HCT116 (cell line): ENCODE measurements around the gene HLA-F. TPM values are rescaled to one million over a fixed set of nuclear protein-coding genes. Genes with fewer than 3 reads are reported as not detected.

ENCODE experiments used
- ATAC-seq: fragments of 200-7000 bp; cut with Tn5 transposase; 2 replicates; pipeline ENCODE4 v1.9.1; 2020; ENCODE audit warnings: mild to moderate bottlenecking, moderate library complexity
- BruUV-seq: library from RNA; stranded (reverse); fragments of 400-500 nt; replicated peaks from 2 replicates; lab custom pipeline; 2021; lab: Mats Ljungman, UMichigan
- CTCF ChIA-PET: fragments of 300-600 bp; sonication (Branson Sonifier 250); formaldehyde crosslinking; loops from one replicate; lab custom pipeline; 2021; ENCODE audit warnings: antibody characterized with exemption; lab: Charles Lee
- POLR2A ChIA-PET: fragments of 300-600, 350-600 bp; sonication (Branson Sonifier 250); formaldehyde crosslinking; loops from one replicate; lab custom pipeline; 2021; ENCODE audit warnings: antibody characterized with exemption; lab: Charles Lee
- RAD21 ChIA-PET, 2 experiments: fragments of 300-600 bp; sonication (Branson Sonifier 250); formaldehyde crosslinking; loops; one replicate each; lab custom pipeline; 2023; ENCODE audit warnings: low total read pairs in 2 of 2; ENCODE audit not compliant: uncharacterized antibody in 2 of 2, unreplicated experiment in 2 of 2, low non-redundant PET in 1 of 2; lab: Charles Lee
- DNase-seq: peaks from one replicate; pipeline ENCODE4 v3.0.0-alpha.2; 2010; ENCODE audit warnings: low read depth, low spot score
- H2AFZ ChIP-seq: fragments of 200-600 bp; shearing (Covaris generic), sonication (generic); 2 replicates; pipeline ENCODE4 v1.6.1; 2017; ENCODE audit warnings: low read depth, mixed run types, mixed read lengths, antibody characterized with exemption, low read length; ENCODE audit not compliant: poor library complexity, severe bottlenecking
- H3K27ac ChIP-seq: 2 replicates; pipeline ENCODE4 v1.5.1; 2012; ENCODE audit warnings: low read depth, low read length
- H3K27me3 ChIP-seq: fragments of 200-600 bp; sonication (generic); 2 replicates; pipeline ENCODE4 v1.6.1; 2016; ENCODE audit warnings: mixed run types, low read length, mixed read lengths; ENCODE audit not compliant: insufficient read depth
- H3K36me3 ChIP-seq, 2 experiments: fragments of 200-500 bp in 1 of 2; fragments of 200-600 bp in 1 of 2; sonication (Bioruptor generic) in 1 of 2; sonication (generic) in 1 of 2; 2 replicates each; pipeline versions ENCODE4 v1.5.1 to v1.6.1; 2014 to 2016; ENCODE audit warnings: low read length in 2 of 2, inconsistent platforms in 1 of 2, mixed read lengths in 1 of 2, mixed run types in 1 of 2; ENCODE audit not compliant: insufficient read depth in 2 of 2, control insufficient read depth in 1 of 2
- H3K4me1 ChIP-seq, 2 experiments: fragments of 200-600 bp in 1 of 2; sonication (generic) in 1 of 2; 2 replicates each; pipeline versions ENCODE4 v1.5.1 to v1.6.1; 2012 to 2017; ENCODE audit warnings: low read length in 2 of 2, inconsistent platforms in 1 of 2, mild to moderate bottlenecking in 1 of 2, mixed read lengths in 1 of 2, mixed run types in 1 of 2, moderate library complexity in 1 of 2; ENCODE audit not compliant: insufficient read depth in 2 of 2, control insufficient read depth in 1 of 2
- H3K4me2 ChIP-seq: fragments of 200-600 bp; sonication (generic); 2 replicates; pipeline ENCODE4 v1.6.1; 2017; ENCODE audit warnings: mixed run types, low read length, mixed read lengths
- H3K4me3 ChIP-seq, 2 experiments: fragments of 200-600 bp in 1 of 2; sonication (generic) in 1 of 2; replicated peaks in 1 of 2; 2 replicates each; pipeline ENCODE4 v1.5.1; 2011 to 2016; ENCODE audit warnings: low read length in 2 of 2, control low read depth in 1 of 2, low read depth in 1 of 2, mild to moderate bottlenecking in 1 of 2, mixed read lengths in 1 of 2, mixed run types in 1 of 2
- H3K79me2 ChIP-seq: fragments of 200-600 bp; sonication (generic); 2 replicates; pipeline ENCODE4 v1.6.1; 2017; ENCODE audit warnings: mild to moderate bottlenecking, mixed run types, low read length, moderate library complexity, mixed read lengths; ENCODE audit not compliant: insufficient read depth
- H3K9ac ChIP-seq: fragments of 200-600 bp; sonication (generic); 2 replicates; pipeline ENCODE4 v1.6.1; 2016; ENCODE audit warnings: low read length, mixed read lengths
- H3K9me2 ChIP-seq: fragments of 200-600 bp; sonication (generic), shearing (Covaris generic); 2 replicates; pipeline ENCODE4 v1.6.1; 2017; ENCODE audit warnings: mixed run types, mild to moderate bottlenecking, moderate library complexity; ENCODE audit not compliant: insufficient read depth
- H3K9me3 ChIP-seq, 2 experiments: fragments of 200-500 bp in 1 of 2; fragments of 200-600 bp in 1 of 2; sonication (Bioruptor generic) in 1 of 2; sonication (generic) in 1 of 2; 2 replicates each; pipeline ENCODE4 v1.6.1; 2014 to 2017; ENCODE audit warnings: low read length in 2 of 2, mixed read lengths in 2 of 2, inconsistent platforms in 1 of 2, low read depth in 1 of 2, mild to moderate bottlenecking in 1 of 2, mixed run types in 1 of 2, moderate library complexity in 1 of 2; ENCODE audit not compliant: control insufficient read depth in 1 of 2, insufficient read depth in 1 of 2
- H4K20me1 ChIP-seq: fragments of 200-600 bp; sonication (generic), shearing (Covaris generic); 2 replicates; pipeline ENCODE4 v1.6.1; 2017; ENCODE audit warnings: mixed run types, mild to moderate bottlenecking, moderate library complexity; ENCODE audit not compliant: insufficient read depth
- ATF3 ChIP-seq: IDR thresholded peaks from 2 replicates; pipeline ENCODE4 v1.6.1; 2012
- CBX3 ChIP-seq: IDR thresholded peaks from 2 replicates; pipeline ENCODE4 v1.6.1; 2012; ENCODE audit warnings: low read depth
- CEBPB ChIP-seq: IDR thresholded peaks from 2 replicates; pipeline ENCODE4 v1.6.1; 2012; ENCODE audit warnings: low read depth
- CTCF ChIP-seq, 3 experiments: fragments of 200-600 bp in 1 of 3; sonication (generic) in 1 of 3; IDR thresholded peaks in 2 of 3; conservative IDR thresholded peaks in 1 of 3; 2 replicates each; pipeline ENCODE4 v1.5.1; 2012 to 2017; ENCODE audit warnings: low read depth in 2 of 3, low read length in 2 of 3, antibody characterized with exemption in 1 of 3, borderline replicate concordance in 1 of 3, control low read depth in 1 of 3, mild to moderate bottlenecking in 1 of 3, mixed read lengths in 1 of 3, mixed run types in 1 of 3, moderate library complexity in 1 of 3; ENCODE audit not compliant: insufficient read depth in 1 of 3
- EGR1 ChIP-seq: IDR thresholded peaks from 2 replicates; pipeline ENCODE4 v1.6.1; 2012; ENCODE audit warnings: low read depth
- EZH2 ChIP-seq: fragments of 200-600 bp; sonication (generic); IDR thresholded peaks from 2 replicates; pipeline ENCODE4 v1.6.1; 2017; ENCODE audit warnings: antibody characterized with exemption, mixed run types
- FOSL1 ChIP-seq: IDR thresholded peaks from 2 replicates; pipeline ENCODE4 v1.6.1; 2012; ENCODE audit warnings: low read depth
- JUND ChIP-seq: IDR thresholded peaks from 2 replicates; pipeline ENCODE4 v1.6.1; 2012
- MAX ChIP-seq: IDR thresholded peaks from 2 replicates; pipeline ENCODE4 v1.6.1; 2012
- POLR2A ChIP-seq: IDR thresholded peaks from 2 replicates; pipeline ENCODE4 v1.7.0; 2011; ENCODE audit warnings: borderline replicate concordance; ENCODE audit not compliant: insufficient read depth, insufficient read length; ENCODE audit errors: extremely low read depth
- POLR2AphosphoS5 ChIP-seq: IDR thresholded peaks from 2 replicates; pipeline ENCODE4 v1.6.1; 2011; ENCODE audit warnings: mild to moderate bottlenecking, low read depth, low read length, moderate library complexity
- RAD21 ChIP-seq: IDR thresholded peaks from 2 replicates; pipeline ENCODE4 v1.6.1; 2012; ENCODE audit warnings: low read depth, mild to moderate bottlenecking
- SIN3A ChIP-seq: IDR thresholded peaks from 2 replicates; pipeline ENCODE4 v1.6.1; 2012; ENCODE audit warnings: low read depth
- SP1 ChIP-seq: IDR thresholded peaks from 2 replicates; pipeline ENCODE4 v1.6.1; 2012; ENCODE audit warnings: low read depth
- TCF7L2 ChIP-seq: IDR thresholded peaks from 2 replicates; pipeline ENCODE4 v1.7.0; 2011; ENCODE audit warnings: borderline replicate concordance, inconsistent platforms; ENCODE audit not compliant: insufficient read depth, insufficient read length; ENCODE audit errors: extremely low read depth
- YY1 ChIP-seq: IDR thresholded peaks from 2 replicates; pipeline ENCODE4 v1.6.1; 2011; ENCODE audit warnings: low read length, low read depth, moderate library complexity, mild to moderate bottlenecking; ENCODE audit not compliant: insufficient replicate concordance; ENCODE audit errors: extremely low read depth
- ZBTB33 ChIP-seq: IDR thresholded peaks from 2 replicates; pipeline ENCODE4 v1.6.1; 2011; ENCODE audit warnings: mild to moderate bottlenecking, low read length, moderate library complexity; ENCODE audit not compliant: insufficient replicate concordance; ENCODE audit errors: extremely low read depth
- ZNF274 ChIP-seq: fragments of 200-500 bp; sonication (Bioruptor generic); IDR thresholded peaks from 2 replicates; pipeline ENCODE4 v1.6.1; 2014; ENCODE audit warnings: mild to moderate bottlenecking, low read depth, low read length, inconsistent platforms
- intact Hi-C: fragments of 100-400 bp; cut with micrococcal nuclease; formaldehyde crosslinking; loops from 2 replicates; pipeline ENCODE4 v1.10.0; 2022
- total RNA-seq: library from RNA; stranded (reverse); gene quantifications from one replicate; pipeline ENCODE4 v1.2.1, GENCODE V29; 2021; ENCODE audit not compliant: unreplicated experiment

The HLA-F gene
- total RNA-seq, 1 experiment from 2014 or later = 24.6 TPM

GRCh38 chr6:29743025-29743424, 19.8 kb downstream of the HLA-F start:
- CTCF ChIA-PET = no interaction called here
- no peak overlapping the region for H3K4me3 ChIP-seq
- RAD21 ChIA-PET = no interaction called here
- TF ChIP-seq YY1 (no peak), TCF7L2 (no peak), RAD21 (no peak), POLR2A (no peak), SIN3A (no peak), SP1 (no peak), CEBPB (no peak), FOSL1 (no peak), ZBTB33 (no peak), POLR2AphosphoS5 (no peak), MAX (no peak), ATF3 (no peak), EGR1 (no peak), CBX3 (no peak), CTCF (IDR thresholded peaks at IDR 0.05 in 2 of 3, conservative IDR thresholded peaks at IDR 0.05 in 1 of 3; ENCODE audit: borderline replicate concordance in 1 of 3, insufficient read depth in 1 of 3, low read depth in 2 of 3, low read length in 2 of 3) (no peak), JUND (no peak), EZH2 (no peak), ZNF274 (no peak)
- POLR2A ChIA-PET = no interaction called here
- intact Hi-C loops = no loop called here
- H3K9ac ChIP-seq = no peak overlapping the region
- H3K27ac ChIP-seq = no peak overlapping the region
- no peaks in the 10 kb centered on the region for H3K27me3 ChIP-seq
- H4K20me1 ChIP-seq = no peaks in the 10 kb centered on the region
- peaks cover 3 to 8% of the 10 kb centered on the region in 2 experiments; a peak in 3 of 4 replicates for H3K4me1 ChIP-seq
- H3K4me2 ChIP-seq = no peak overlapping the region
- DNase-seq = no peak
- no peak overlapping the region for H2AFZ ChIP-seq
- no peak for ATAC-seq
- no TSS peak for BruUV-seq
- H3K79me2 ChIP-seq = no peaks in the 10 kb centered on the region; the same call in 1 of the 2 replicates
- H3K36me3 ChIP-seq = peaks cover 0 to 4% of the 10 kb centered on the region in 2 experiments; a peak in 1 of 4 replicates
- no peaks in the 10 kb centered on the region for H3K9me2 ChIP-seq
- no peaks in the 10 kb centered on the region for H3K9me3 ChIP-seq
